Measurements from ENCODE around the gene AMACR.

The AMACR gene

GRCh38 chr5:34007621-34008600, at the start of gene AMACR:
Gene AMACR (minus strand): TSS chr5:34008050. CDS start chr5:34008019, 31 bp downstream.
- DNase-seq (ENCODE audit: low spot score), result peak; percentile 98

DNA sequence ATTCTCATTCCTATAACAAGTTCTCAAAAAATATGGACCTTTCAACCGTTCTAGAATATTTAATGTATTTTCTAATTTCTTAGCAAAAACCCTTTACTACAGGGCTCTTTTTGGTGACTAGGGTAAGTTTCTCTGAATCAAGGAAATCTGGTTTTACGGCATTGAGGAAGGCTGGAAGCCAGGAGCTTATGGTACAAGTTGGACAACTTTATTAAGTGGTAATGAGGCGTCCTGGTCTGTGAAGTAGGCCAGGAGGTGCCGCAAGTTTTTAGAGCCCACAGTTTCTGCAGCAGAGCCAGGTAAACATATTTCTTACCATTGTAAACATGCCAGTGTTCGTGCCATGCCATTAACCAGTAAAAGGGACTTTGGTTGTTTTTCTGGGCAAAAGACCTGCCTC, 49.7 kb upstream of the AMACR start:
- DNase-seq (ENCODE audit: low spot score), result no peak

DNA sequence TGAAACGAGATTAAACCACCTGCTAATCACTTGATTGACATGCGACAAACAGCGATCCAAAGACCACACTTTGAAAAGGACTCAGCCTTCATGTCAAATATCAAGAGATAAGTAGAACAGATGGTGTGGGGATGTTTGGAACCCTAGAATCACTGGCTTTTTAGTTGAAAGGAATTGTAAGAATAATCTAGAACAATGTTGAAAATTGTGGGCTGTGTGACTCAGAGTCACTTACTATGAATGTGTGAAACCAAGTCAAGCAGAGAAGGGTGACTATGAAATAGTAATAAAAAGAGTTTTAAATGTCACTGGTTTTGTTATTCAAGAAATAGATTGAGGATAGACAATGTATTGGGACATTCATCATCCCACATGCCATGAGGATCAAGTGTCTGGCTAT, 49.3 kb upstream of the AMACR start:
- DNase-seq (ENCODE audit: low spot score), result no peak

DNA sequence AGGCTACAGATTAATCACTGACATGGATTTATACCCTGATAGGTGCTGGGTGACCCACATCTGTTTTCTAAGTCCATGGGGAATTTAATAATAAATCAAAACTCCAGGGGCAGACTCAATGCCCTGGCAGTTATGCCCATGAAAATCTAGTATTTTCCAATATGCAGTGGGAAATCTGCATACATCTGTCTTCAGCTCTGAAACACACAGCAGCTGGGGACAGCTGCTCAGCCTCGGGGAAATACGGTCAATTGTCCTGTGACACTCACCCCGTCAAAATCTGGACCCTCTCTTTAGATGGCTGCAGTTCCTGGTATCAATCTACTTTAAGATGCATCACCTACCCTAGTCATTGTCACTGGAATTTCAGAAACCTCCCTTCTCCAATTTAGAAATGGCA, 47.8 kb upstream of the AMACR start:
- DNase-seq (ENCODE audit: low spot score), result no peak

DNA sequence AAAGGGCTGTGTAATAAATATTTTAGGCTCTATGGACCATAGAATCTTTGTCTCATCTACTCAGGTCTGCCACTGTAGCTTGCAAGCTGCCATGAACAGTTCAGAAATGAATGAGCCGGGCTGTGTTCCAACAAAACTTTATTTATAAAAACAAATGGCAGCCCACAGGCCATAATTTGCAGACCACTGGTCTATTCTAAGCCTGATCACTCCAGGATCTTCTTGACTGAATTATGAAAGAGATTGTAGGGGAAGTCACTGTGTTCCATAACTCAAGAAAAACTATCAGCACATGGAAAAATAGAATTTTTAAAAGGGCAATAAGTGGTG, 46.5 kb upstream of the AMACR start:
- DNase-seq (ENCODE audit: low spot score), result no peak

DNA sequence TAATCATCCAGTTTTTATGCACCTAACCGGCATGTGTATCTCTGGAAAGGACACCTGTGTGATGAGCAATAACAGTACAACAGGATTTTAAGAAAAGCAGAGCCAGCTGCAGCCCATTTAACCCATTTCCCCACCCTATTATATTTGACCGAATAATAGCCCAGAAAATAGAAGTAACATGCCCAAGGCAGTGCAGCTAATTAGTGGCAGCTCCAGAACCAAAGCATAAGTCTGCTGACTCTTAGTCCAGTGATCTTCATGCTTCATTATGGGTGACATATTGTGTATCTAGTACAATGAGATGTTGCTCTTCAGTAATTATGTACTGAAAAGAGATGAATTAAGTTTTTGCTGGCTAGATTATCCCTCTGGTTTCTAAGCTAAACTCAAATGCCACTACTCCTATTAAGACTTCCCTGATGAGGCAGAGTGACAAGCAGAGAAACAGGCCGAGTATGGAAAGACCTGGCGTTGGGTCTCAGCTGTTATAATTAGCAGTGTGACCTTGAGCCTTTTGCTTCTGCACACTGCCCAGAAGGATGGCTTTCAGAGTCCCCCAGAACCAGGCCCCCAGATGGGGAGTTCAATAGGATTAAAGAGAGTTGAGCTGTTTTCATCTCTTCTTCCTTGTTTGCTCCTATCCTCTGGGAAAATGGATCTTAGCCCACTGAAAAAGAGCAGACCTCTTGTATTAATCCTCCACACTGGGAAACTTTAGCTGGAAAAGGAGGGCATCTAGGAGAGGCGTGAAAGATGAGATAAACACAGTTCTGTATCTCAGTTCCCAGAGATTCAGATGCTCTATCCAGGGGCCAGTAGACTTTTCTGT, 45.9 kb upstream of the AMACR start:
- no peak for DNase-seq (ENCODE audit: low spot score)

DNA sequence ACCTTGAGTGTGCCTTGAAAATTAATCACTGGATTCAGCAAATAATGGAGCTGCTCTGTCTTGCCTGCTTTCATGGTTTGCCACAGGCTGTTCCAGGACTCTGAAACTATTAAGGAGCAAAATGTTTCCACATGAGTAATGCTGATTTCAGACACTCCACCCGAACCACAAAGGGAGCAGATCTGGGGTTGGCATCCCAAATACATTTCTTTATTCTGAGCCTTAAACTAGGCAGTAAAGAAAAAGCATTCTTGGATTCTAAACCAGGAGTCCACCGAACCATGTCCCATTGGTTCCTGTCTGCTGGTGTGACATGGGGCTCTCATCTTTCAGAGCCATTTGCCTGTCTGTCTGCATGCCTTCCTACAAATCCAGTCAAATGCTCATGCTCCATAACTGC, 45.3 kb upstream of the AMACR start:
- peak; percentile 75 for DNase-seq (ENCODE audit: low spot score)

- DNase-seq (ENCODE audit: low spot score), result no peak
Observed at GRCh38 chr5:34051374-34051980, 43.6 kb upstream of the AMACR start.

DNA sequence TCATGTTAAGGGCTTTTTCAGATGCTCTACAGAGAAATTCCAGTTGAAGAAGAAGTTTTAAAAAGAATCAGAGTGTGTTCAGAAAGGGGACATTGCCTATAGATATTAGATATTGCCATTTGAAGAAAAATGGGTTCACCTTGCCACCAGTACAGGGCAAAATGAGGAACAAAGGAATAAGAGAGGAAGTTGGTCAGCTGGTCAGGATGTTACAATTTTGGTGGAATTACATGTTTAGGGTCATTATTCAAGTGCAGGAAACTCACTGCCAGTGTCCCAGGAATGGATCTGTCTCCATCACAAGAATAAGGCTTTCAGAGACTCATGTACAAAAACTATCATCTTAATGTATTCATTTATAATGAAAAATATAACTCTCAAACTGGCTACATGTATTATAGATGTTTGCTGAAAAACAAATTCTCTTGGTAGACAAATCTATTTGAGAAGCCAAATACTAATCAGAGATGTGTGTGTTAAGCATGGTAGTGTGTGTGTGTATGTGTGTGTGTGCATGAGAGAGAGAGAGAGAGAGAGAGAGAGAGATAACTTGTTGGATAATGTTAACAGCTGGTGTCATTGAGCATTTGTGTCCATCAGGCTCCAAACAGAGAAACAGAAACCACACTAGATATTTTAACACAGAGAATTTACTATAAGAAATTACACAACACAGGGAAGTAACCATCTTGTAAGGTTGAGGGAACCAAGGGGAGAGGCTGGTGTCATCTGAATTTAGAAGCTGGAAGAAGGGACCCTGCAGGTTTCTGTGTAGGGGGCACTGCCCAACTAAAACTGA, 40.1 kb upstream of the AMACR start:
- no peak for DNase-seq (ENCODE audit: low spot score)

DNA sequence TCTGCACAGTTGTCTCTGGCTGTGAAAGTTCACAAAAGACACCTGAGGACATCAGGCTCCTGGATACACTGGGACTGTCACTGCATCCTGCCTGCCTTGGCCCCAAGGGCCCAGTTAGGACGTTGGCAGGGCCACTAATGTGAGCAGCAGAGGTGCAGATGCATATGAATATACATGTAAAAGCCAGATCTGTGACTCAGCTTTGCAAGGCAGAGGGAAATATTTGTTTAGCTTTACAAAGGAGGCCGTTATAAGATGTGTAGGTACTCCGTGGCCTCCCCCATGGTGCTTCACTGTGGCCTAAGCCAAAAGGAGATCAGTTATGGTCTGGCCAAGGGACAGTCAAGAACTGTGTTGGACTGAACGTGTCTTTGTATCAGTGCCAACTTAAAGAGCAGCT, 39.3 kb upstream of the AMACR start:
- no peak for DNase-seq (ENCODE audit: low spot score)

- peak; percentile 34 for DNase-seq (ENCODE audit: low spot score)
Observed at GRCh38 chr5:34045996-34046395, 38.1 kb upstream of the AMACR start.

DNA sequence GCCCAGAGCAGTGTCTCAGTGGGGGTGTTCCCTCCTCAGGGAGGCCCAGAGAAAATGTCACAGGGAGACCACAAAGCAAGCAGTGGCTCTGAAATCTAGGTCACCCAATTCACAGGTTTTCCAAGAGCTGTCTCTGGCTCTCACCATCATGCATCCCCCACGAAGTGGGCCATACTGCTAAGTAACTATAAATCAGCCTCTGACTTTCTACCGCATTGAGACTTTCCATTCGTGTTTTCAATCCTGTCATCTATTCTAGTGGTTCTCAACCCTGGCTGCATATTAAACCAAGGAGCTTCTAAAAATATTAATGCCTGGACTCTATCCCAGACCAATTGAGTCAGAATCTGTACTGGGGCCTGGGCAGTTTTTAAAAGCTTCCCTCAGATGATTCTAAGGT, 37.2 kb upstream of the AMACR start:
- DNase-seq (ENCODE audit: low spot score), result no peak

GRCh38 chr5:34043099-34043876, 35.4 kb upstream of the AMACR start, which contains the start of gene C1QTNF3:
Gene C1QTNF3 (minus strand): TSS chr5:34043213. CDS start chr5:34043125, 88 bp downstream.
- DNase-seq (ENCODE audit: low spot score), result no peak

DNA sequence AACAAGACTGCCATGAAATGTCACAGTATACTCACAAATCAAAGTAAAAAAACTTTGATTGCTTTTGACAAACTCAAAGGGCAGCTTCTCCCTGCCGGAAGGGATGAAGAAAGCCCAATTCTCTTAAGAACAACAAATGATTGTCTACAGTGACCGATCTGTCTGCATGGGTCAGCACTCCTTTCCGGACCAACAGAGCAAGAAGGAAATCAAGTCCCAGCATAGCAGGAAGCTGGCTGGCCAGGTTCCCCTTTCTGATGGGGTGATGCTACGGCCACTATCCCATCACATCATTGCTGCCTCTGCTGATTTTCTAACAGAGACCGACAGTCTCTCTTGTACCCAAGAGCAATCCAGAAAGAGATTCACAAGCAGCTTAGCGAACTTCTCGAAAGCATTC, 34.5 kb upstream of the AMACR start:
- no peak for DNase-seq (ENCODE audit: low spot score)

GRCh38 chr5:34041247-34041972, 33.6 kb upstream of the AMACR start:
- DNase-seq (ENCODE audit: low spot score), result no peak

- no peak for DNase-seq (ENCODE audit: low spot score)
Observed at GRCh38 chr5:34040472-34040871, 32.6 kb upstream of the AMACR start.

GRCh38 chr5:34039398-34040157, 31.7 kb upstream of the AMACR start:
- DNase-seq (ENCODE audit: low spot score), result no peak

DNA sequence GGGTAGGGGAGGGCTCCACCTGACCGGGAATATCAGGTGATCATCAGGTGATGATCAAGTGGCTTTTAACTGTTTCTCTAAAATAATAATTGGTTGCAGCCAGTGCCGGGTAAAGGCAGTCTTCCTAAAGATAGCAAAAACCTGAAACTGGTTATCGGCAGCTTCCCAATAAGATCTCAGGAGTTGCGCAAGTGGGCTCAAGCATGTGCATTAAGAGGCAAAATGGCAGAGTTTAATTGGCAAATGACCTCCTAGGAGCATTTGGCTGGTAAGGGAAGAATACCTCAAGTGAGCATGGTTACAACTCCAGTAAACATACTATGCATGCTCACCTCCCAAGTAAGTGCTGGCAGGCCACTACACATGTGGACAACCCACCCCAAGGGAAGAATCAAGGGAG, 31.0 kb upstream of the AMACR start:
- DNase-seq (ENCODE audit: low spot score), result no peak

DNA sequence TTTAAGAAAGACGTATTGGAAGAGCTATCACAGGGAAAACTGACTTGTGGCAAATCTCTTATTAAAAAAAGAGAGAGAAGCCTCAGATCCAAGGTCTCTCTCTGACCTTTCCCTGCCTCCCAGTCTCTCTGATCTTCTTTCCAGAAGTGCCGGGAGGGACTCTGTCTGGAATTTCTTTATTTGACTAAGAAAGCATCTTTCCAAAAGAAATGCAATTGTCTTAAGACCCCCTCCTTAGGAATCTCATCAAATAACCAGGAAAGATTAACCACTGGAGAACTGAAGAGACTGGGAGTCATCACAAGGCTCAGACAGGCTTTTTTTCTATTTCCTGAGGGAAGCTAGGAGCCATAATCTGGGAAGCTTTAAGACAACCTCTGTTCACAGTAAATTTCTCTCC, 30.5 kb upstream of the AMACR start:
- DNase-seq (ENCODE audit: low spot score), result no peak

DNA sequence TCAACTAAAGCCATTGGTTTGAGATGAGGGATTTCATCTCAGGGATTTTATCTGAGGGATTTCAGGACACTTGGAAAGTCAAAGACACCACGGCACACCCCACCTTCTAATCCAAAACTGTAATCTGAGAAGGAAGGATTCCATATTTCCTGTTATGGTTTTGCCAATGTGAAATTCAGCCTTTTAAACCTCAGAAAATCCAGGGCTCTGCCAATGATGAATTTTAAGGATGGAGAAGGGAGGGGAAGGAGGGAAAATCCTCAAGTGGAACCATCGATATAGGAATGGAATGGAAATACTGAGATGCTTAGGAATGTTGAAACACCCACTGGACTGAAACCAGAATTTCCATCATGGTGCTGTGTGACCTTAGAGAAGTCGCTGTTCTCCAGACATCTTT, 29.9 kb upstream of the AMACR start:
- no peak for DNase-seq (ENCODE audit: low spot score)
